ENCODE data around the gene ZNF536.

DNA sequence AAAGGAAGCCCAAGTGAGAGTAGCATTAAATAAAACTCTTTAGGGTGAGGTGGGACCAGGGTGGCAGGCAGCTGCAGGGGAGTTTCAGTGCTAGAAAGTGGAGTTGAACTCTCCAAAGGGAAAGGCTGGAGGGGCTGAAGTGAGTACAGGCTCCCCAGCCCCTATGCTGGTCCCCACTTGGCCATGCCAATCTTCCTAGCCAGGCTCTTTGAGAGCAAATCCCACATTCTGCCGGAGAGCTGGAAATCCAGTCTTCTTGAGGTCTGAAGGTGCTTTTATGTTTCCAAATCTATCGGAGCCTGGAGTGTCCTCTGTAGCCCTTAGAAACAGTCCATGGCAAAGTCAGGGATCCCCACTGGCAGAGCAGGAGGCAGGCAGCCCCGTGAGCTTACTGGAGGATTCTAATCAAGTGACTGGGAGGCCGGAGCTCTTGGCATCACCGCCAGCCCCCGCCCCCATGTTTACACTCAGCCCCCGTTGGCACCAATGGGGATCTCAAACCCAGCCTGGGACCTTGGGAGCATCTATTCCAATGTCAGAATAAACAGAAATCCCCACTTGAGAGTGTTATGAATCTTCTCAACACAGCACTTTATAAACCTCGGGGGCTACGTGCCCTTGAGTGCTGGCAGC lies 18.3 kb downstream of the ZNF536 start:
- TF ChIP-seq, protein P1, sequence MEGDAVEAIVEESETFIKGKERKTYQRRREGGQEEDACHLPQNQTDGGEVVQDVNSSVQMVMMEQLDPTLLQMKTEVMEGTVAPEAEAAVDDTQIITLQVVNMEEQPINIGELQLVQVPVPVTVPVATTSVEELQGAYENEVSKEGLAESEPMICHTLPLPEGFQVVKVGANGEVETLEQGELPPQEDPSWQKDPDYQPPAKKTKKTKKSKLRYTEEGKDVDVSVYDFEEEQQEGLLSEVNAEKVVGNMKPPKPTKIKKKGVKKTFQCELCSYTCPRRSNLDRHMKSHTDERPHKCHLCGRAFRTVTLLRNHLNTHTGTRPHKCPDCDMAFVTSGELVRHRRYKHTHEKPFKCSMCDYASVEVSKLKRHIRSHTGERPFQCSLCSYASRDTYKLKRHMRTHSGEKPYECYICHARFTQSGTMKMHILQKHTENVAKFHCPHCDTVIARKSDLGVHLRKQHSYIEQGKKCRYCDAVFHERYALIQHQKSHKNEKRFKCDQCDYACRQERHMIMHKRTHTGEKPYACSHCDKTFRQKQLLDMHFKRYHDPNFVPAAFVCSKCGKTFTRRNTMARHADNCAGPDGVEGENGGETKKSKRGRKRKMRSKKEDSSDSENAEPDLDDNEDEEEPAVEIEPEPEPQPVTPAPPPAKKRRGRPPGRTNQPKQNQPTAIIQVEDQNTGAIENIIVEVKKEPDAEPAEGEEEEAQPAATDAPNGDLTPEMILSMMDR (IDR thresholded peaks at IDR 0.05) = no peak
- no peak for TF ChIP-seq EP300 (IDR thresholded peaks at IDR 0.05; ENCODE audit: low read depth)
